ENCODE results near the gene STK10. TPM values are rescaled to one million over a fixed set of nuclear protein-coding genes. Genes with fewer than 3 reads are reported as not detected.
A peak's percentile ranks its signal among the peaks of the same experiment; 100 is the strongest.

STK10 gene
- total and polyA plus RNA-seq, 9 of the 15 experiments (the other 6 are each of a cell fraction or from before 2014, with no cell fraction given) = 0.30 to 6.7 (median 2.4) TPM

- peak; percentile 27; the same call in 1 of the 2 replicates for TF ChIP-seq ZFX (CRISPR knock-in tag; IDR thresholded peaks at IDR 0.05)
- no peak; the same call in 1 of the 2 replicates for TF ChIP-seq TARDBP (IDR thresholded peaks at IDR 0.05)
- TF ChIP-seq TGIF2 (CRISPR knock-in tag; IDR thresholded peaks at IDR 0.05) = 0 out of 2 replicates have a peak, but pooled peaks have one; percentile 35
- TF ChIP-seq MYNN (IDR thresholded peaks at IDR 0.05) = peak; percentile 78
- TF ChIP-seq MYNN (CRISPR knock-in tag; IDR thresholded peaks at IDR 0.05) = no peak
- no peak for TF ChIP-seq JUNB (CRISPR knock-in tag; conservative IDR thresholded peaks at IDR 0.05)
- TF ChIP-seq SMARCE1 (IDR thresholded peaks at IDR 0.05) = no peak
- TF ChIP-seq E2F6 (IDR thresholded peaks at IDR 0.05; ENCODE audit: borderline replicate concordance in 1 of 2, extremely low read depth in 1 of 2, insufficient read depth in 1 of 2, insufficient read length in 1 of 2, low read depth in 1 of 2, low read length in 1 of 2, poor library complexity in 1 of 2, severe bottlenecking in 1 of 2) = peak; percentile 41 to 60
- TF ChIP-seq SMARCA5 (IDR thresholded peaks at IDR 0.05) = 0 out of 2 replicates have a peak, but pooled peaks have one; percentile 17
- TF ChIP-seq GABPA (tag; conservative IDR thresholded peaks at IDR 0.05; ENCODE audit: low read depth) = peak; percentile 45
- TF ChIP-seq TFAP4 (CRISPR knock-in tag; IDR thresholded peaks at IDR 0.05; ENCODE audit: borderline replicate concordance) = peak; percentile 65
- TF ChIP-seq ZNF124 (CRISPR knock-in tag; IDR thresholded peaks at IDR 0.05) = no peak
- TF ChIP-seq RAD21 (CRISPR knock-in tag; conservative IDR thresholded peaks at IDR 0.05 in 1 of 2, IDR thresholded peaks at IDR 0.05 in 1 of 2) = peak; percentile 98 to 99
- no peak for TF ChIP-seq PHF20 (IDR thresholded peaks at IDR 0.05; ENCODE audit: partially characterized antibody)
- TF ChIP-seq SMAD4 (CRISPR knock-in tag; conservative IDR thresholded peaks at IDR 0.05) = peak; percentile 74
- TF ChIP-seq ZZZ3 (IDR thresholded peaks at IDR 0.05) = no peak
- no peak for TF ChIP-seq TSC22D4 (tag; IDR thresholded peaks at IDR 0.05)
- TF ChIP-seq JUND (IDR thresholded peaks at IDR 0.05; ENCODE audit: borderline replicate concordance, low read depth, low read length) = peak; percentile 38
- TF ChIP-seq JUND (tag; IDR thresholded peaks at IDR 0.05; ENCODE audit: borderline replicate concordance, low read depth, low read length) = no peak
- peak; percentile 43 for TF ChIP-seq PRDM10 (IDR thresholded peaks at IDR 0.05; ENCODE audit: partially characterized antibody)
- TF ChIP-seq ETS1 (conservative IDR thresholded peaks at IDR 0.05; ENCODE audit: control insufficient read depth, low read depth, low read length) = 0 out of 2 replicates have a peak, but pooled peaks have one; percentile 22
Observed at GRCh38 chr5:172188033-172188892, at the start of gene STK10 (continued).
